Muscle layer of duodenum (tissue), 2 donors: ENCODE data around the gene ASCL3.

Source experiments
- H3K27ac ChIP-seq: one replicate; pipeline ENCODE4 v1.7.0; 2013; ENCODE audit warnings: mild to moderate bottlenecking, low read length
- H3K27me3 ChIP-seq: one replicate; pipeline ENCODE4 v1.7.0; 2013; ENCODE audit warnings: low read depth, mild to moderate bottlenecking, control low read depth, low read length
- H3K36me3 ChIP-seq, 2 donors: one replicate each; pipeline ENCODE4 v1.7.0; 2013; ENCODE audit warnings: low read length in 2 of 2, control low read depth in 1 of 2, mild to moderate bottlenecking in 1 of 2; ENCODE audit not compliant: insufficient read depth in 2 of 2, control insufficient read depth in 1 of 2
- H3K4me1 ChIP-seq, 2 donors: one replicate each; pipeline ENCODE4 v1.7.0; 2013; ENCODE audit warnings: low read length in 2 of 2, mild to moderate bottlenecking in 2 of 2, control low read depth in 1 of 2, moderate library complexity in 1 of 2; ENCODE audit not compliant: insufficient read depth in 2 of 2, control insufficient read depth in 1 of 2
- H3K4me3 ChIP-seq, 2 donors: one replicate each; pipeline ENCODE4 v1.7.0; 2013; ENCODE audit warnings: low read length in 2 of 2, low read depth in 1 of 2, mild to moderate bottlenecking in 1 of 2
- H3K9me3 ChIP-seq, 2 donors: one replicate each; pipeline ENCODE4 v1.7.0; 2013; ENCODE audit warnings: low read length in 2 of 2, control low read depth in 1 of 2, mild to moderate bottlenecking in 1 of 2; ENCODE audit not compliant: control insufficient read depth in 1 of 2
- donor health status: healthy.

The ASCL3 gene

DNA sequence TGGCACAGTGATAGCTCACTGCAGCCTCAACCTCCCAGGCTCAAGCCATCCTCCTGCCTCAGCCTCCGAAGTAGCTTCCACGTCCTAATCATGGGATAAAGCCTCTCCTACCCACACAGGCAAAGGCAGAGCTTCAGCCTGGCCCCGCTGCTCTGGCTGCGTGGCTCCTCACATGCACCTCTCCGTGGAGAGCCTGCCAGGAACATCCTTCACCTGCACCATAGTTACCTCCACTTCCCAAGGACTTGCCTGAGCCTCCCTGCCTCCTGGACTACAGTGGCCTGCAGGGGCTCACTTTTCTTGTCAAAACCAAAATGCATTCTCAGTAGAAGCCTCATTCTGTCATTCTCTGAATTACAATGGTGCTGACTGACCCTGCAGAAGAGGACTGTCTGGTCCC lies 16.6 kb downstream of the ASCL3 start:
- Histone ChIP-seq H3K27ac (no peak overlapping the region), H3K36me3 (peaks cover 3 to 22% of the 10 kb centered on the region in 2 donors), H3K4me3 (no peak overlapping the region), H3K27me3 (no peaks in the 10 kb centered on the region), H3K9me3 (no peaks in the 10 kb centered on the region), H3K4me1 (no peaks in the 10 kb centered on the region)

DNA sequence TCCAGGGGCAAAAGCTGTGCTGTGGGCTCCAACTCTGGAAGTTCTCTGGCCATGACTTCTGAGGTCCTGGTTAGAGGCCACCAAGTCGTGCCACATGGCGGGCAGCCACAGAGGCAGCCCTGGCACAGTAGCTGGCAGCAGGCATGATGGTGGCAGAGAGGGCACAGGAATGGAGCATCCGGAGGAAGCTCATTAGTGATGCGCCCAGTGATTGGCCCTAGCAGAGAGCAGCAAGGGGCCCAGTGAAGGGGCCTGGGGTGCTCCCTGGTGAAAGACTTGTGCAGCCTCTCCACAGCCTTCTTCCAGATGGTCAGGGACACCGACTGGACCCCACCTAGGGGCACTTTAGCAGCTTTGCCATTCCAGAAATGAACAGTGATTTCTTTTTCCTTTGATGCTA lies 17.1 kb downstream of the ASCL3 start:
- Histone ChIP-seq H3K9me3 (no peaks in the 10 kb centered on the region), H3K27ac (no peak overlapping the region), H3K36me3 (peaks cover 3 to 27% of the 10 kb centered on the region in 2 donors), H3K4me3 (no peak overlapping the region), H3K4me1 (no peaks in the 10 kb centered on the region), H3K27me3 (no peaks in the 10 kb centered on the region)

- no peak overlapping the region for H3K4me3 ChIP-seq
- no peaks in the 10 kb centered on the region for H3K27me3 ChIP-seq
- peaks cover 23 to 42% of the 10 kb centered on the region in 2 donors for H3K36me3 ChIP-seq
- H3K27ac ChIP-seq: no peak overlapping the region
- peaks cover 0 to 3% of the 10 kb centered on the region in 2 donors for H3K4me1 ChIP-seq
- H3K9me3 ChIP-seq: no peaks in the 10 kb centered on the region
Measured at GRCh38 chr11:8922691-8923090, 20.1 kb downstream of the ASCL3 start.

DNA sequence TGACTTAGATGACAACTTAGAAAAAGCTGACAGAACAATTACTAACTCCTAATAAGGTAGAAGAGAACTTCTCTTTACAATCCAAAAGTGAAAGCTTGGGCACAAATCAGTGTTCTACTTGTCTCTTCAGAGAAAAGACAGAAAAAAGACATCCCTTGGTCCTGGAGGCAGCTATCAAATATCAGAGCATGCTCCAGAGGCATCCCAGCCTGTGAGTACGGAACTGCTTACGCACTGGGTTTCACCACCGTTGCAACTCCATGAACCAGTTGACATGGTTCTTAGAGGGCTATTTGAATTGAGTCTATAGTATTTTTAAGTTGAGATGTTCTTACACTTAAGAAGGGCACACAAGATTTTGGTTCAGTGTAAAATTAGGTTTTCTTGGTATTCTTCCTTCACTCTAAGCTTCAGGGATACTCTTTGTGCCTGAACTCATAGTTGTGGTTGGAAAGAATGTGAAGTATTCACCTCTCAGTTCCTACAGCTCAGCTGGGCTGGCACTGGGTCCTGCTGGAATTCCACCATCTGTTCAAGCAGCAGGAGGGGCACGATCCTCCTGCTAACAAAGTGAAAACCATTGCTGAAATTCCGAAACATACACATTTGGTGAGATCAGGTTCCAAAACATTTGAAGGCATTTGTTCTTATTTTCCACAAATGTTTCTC lies 25.5 kb downstream of the ASCL3 start:
- no peak overlapping the region for H3K4me3 ChIP-seq
- H3K36me3 ChIP-seq: peaks cover 20 to 31% of the 10 kb centered on the region in 2 donors
- H3K9me3 ChIP-seq: no peaks in the 10 kb centered on the region
- H3K4me1 ChIP-seq: peaks cover 18 to 29% of the 10 kb centered on the region in 2 donors
- no peaks in the 10 kb centered on the region for H3K27me3 ChIP-seq
- peak overlapping the region; percentile 77 for H3K27ac ChIP-seq

DNA sequence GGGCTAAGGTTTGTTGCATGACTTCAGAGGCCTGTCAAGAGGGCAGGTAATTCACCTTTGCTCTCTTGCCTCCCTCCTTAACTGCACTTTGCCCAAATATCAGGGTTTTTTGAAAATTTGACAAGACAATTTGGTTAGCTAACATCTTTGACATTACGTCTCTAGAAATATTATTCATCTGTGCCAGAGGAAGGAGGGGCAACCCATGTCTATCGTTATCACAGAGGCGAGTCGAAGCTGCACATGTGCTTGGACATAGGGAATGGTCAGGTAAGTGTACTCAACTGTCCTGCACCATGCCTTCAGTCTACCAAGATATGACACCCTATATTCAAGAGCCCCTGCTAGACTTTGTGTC lies 28.2 kb downstream of the ASCL3 start:
- peaks cover 18 to 35% of the 10 kb centered on the region in 2 donors for H3K4me1 ChIP-seq
- peak overlapping the region; percentile 67 for H3K27ac ChIP-seq
- H3K27me3 ChIP-seq: no peaks in the 10 kb centered on the region
- H3K9me3 ChIP-seq: no peaks in the 10 kb centered on the region
- H3K36me3 ChIP-seq: peaks cover 10 to 11% of the 10 kb centered on the region in 2 donors
- H3K4me3 ChIP-seq: peak overlapping the region in 1 of 2 donors; percentile 35

DNA sequence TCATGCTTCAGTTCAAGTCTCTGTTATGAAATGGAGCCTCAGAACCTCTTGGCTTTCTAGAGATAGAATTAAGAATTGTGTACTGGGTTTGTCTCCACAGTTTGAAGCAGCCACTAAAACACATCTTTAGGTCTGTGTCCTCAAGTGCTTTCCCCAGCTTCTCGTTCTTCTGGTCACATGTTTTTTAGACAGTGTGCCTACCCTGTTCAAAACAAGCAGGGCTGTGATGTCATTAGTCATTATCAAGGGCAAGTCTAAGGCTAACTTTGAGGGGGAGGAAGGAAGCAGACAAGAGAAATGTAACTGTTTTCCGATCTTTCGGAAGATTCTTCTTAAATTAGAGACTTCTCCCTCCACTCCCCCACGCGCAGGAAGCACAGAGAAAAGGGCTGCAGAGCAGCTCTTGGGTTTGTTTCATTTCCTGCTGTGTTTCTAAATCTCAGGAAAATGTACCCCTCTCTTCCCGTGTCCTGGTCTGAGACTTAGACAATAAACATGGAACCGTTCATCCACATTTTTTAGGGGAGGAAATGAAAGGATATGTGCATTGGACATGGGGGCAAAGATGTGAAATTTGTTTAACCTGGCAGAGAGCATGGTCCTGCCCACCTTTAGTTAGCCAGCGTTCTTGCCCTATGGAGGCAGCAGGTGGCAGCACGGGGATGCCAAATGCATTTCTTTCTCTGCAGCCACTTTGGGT lies 28.7 kb downstream of the ASCL3 start:
- Histone ChIP-seq H3K4me3 (peak overlapping the region; percentile 21 to 35), H3K27ac (peak overlapping the region; percentile 67), H3K36me3 (peaks cover 5 to 8% of the 10 kb centered on the region in 2 donors), H3K9me3 (no peaks in the 10 kb centered on the region), H3K27me3 (no peaks in the 10 kb centered on the region), H3K4me1 (peaks cover 18 to 35% of the 10 kb centered on the region in 2 donors)

DNA sequence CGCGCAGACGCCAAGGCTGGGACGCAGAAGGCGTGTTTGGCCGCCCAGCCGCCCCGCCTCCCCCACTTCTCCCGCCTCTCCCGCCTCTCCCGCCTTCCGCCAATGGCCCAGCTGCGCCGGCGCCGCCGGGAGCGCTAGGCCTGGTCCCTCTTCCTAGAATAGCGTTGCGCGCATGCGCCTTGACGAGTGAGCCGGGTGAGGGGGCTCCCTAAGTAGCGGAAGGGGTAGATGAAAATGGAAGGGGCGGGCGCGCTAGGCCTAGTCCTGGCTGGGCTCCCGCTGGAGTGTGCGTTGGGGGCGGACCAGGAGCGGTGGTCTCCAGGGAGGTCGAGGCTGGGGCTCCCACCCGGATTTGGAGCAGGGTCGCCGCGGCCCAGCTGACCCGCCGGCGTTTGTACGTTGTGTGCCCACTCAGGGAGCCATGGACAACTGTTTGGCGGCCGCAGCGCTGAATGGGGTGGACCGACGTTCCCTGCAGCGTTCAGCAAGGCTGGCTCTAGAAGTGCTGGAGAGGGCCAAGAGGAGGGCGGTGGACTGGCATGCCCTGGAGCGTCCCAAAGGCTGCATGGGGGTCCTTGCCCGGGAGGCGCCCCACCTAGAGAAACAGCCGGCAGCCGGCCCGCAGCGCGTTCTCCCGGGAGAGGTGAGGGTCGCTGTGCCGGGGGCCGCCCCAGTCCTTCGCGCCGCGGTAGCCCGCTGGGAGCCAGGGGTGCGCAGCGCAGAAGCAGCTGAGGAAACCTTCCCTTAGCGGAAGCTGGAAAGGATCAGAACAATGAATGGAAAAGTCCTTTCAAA lies 31.6 kb downstream of the ASCL3 start, which contains the start of gene AKIP1:
Gene AKIP1, plus strand, starts transcription at position 161 of the 795 bp plus-strand sequence. Its CDS starts 261 bp downstream, at position 422.
- peaks cover 12 to 28% of the 10 kb centered on the region in 2 donors for H3K4me1 ChIP-seq
- H3K27ac ChIP-seq: peak within 1 kb of the TSS; percentile 75
- no peaks in the 10 kb centered on the region for H3K36me3 ChIP-seq
- H3K9me3 ChIP-seq: no peaks in the 10 kb centered on the region
- H3K4me3 ChIP-seq: peak within 1 kb of the TSS; percentile 71 to 95
- H3K27me3 ChIP-seq: no peaks in the 10 kb centered on the region

DNA sequence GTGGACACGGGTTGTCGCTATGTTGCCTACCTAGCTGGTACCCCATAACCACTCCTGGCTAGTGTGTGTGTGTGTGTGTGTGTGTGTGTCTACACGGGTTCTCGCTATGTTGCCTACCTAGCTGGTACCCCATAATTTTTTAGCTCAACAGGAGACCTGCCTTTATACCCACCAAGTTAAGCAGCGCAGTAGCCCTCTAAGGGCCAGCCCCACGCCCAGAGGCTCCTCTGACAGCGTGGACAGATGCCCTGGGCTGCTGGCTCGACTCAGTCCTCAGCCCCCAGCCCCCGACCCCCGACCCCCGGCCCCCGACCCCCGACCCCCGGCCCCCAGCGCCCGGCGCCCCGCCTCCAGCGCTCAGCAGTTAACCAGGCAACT lies 32.2 kb downstream of the ASCL3 start:
- no peaks in the 10 kb centered on the region for H3K27me3 ChIP-seq
- peaks cover 12 to 28% of the 10 kb centered on the region in 2 donors for H3K4me1 ChIP-seq
- H3K4me3 ChIP-seq: peak overlapping the region; percentile 71 to 95
- no peaks in the 10 kb centered on the region for H3K36me3 ChIP-seq
- H3K27ac ChIP-seq: no peak overlapping the region
- H3K9me3 ChIP-seq: no peaks in the 10 kb centered on the region

- Histone ChIP-seq H3K4me3 (no peak overlapping the region), H3K9me3 (no peaks in the 10 kb centered on the region), H3K27ac (no peak overlapping the region), H3K27me3 (no peaks in the 10 kb centered on the region), H3K4me1 (peaks cover 0 to 9% of the 10 kb centered on the region in 2 donors), H3K36me3 (no peaks in the 10 kb centered on the region)
Measured at GRCh38 chr11:8908099-8908498, 34.7 kb downstream of the ASCL3 start.

DNA sequence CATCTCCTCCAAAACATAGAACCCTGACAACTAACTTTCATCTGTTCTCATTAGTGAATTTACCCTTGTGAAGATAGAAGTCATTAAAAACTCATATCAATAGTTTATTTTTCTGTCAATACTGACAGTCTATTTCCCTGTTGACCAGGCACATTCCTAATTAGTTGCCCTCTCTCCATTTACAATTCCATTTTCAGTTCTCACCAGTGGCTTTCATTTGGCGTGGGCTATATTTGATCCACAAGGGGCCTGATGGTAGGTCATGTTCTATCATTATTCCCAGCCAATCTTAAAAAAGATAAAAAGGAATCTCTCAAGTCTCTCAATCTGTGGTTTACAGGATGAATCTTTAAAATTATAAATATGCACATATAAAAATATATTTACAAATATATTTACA lies 35.7 kb downstream of the ASCL3 start:
- Histone ChIP-seq H3K36me3 (no peaks in the 10 kb centered on the region), H3K4me3 (no peak overlapping the region), H3K27ac (no peak overlapping the region), H3K4me1 (peaks cover 0 to 4% of the 10 kb centered on the region in 2 donors), H3K9me3 (no peaks in the 10 kb centered on the region), H3K27me3 (no peaks in the 10 kb centered on the region)

DNA sequence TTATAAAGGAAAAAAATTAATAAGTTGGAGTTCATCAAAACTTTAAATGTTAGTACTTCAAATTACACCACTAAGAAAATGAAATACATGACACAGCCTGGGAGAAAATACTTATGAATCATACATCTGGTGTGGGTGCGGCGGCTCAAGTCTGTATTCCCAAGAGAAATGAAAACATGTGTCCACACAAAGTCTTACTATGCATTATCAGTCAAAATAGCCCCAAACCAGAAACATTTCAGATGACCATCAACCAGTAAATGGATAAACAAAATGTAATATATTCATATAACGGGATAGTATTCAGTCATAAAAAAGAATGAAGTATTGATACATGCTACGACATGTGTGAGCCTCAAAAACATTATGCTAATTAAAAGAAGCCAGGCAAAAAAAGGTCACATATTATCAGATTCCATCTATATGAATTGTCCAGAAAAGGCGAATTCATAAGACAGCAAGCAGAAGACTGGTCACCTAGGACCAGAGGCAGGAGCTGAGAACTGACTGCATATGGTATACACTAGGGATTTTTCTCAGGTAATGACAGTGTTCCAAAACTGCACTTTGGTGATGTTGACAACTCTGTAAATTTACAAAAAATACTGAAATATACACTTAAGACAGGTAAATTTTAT lies 37.2 kb downstream of the ASCL3 start:
- Histone ChIP-seq H3K27me3 (no peaks in the 10 kb centered on the region), H3K36me3 (no peaks in the 10 kb centered on the region), H3K4me3 (no peak overlapping the region), H3K27ac (no peak overlapping the region), H3K9me3 (no peaks in the 10 kb centered on the region), H3K4me1 (peaks cover 0 to 4% of the 10 kb centered on the region in 2 donors)
